ENCODE data around the gene AUNIP. TPM values are rescaled to one million over a fixed set of nuclear protein-coding genes. Genes with fewer than 3 reads are reported as not detected.
A peak's percentile ranks its signal among the peaks of the same experiment; 100 is the strongest.

AUNIP gene
- total and polyA plus RNA-seq, 2 of the 8 experiments (the other 6 are each of a cell fraction or from before 2014, with no cell fraction given): 18.6 to 23.2 TPM

DNA sequence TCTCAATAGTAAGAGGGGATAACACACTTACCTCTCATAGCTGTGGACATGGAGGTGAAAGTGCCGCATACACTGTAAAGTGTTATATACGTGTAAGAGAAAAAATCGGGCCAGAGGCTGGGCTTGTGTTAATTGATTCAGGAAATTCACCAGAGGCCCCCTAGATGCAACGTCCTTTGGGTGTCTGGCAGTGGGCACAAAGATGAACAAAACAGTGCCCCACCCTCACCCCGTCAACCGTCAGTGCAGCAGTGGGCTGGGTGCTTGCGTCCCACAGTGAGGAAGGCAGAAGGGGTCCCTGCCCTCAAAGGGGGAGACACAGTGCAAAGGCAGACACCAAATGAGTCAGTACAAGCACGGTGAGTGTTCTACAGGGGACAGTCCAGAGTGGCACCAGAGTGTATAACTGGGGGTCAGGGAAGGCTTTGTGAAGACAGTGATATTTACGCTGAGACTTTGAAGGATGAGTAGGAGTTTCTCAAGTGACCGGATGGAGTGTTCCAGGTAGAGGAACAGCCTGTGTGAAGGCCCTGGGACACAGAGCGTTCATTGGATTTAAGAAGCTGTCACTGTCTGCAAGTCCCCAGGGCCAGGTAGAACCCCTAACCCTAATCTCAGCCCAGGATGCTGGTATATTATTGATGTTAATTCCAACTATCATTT, 46.1 kb downstream of the AUNIP start:
- ChIA-PET POLR2A (ENCODE audit: partially characterized antibody) (interaction anchor here (0.9 to 1.8 kb wide), 3 partner anchors 11 to 266 kb away, joined by 3 to 6 read pairs (median 3); no protein-coding TSS in a partner anchor), CTCF (ENCODE audit: partially characterized antibody) (interaction anchor here (0.9 to 8.2 kb wide), 7 partner anchors 8 to 259 kb away, joined by 3 to 83 read pairs (median 4); partner anchors contain the start of gene SELENON)
- no peak overlapping the region for H4K5ac ChIP-seq (ENCODE audit: insufficient read length, low read depth, low read length)
- no peak overlapping the region for H3K4me2 ChIP-seq (ENCODE audit: insufficient read depth in 1 of 2, low read depth in 2 of 2, low read length in 2 of 2)
- no peak overlapping the region for H3K56ac ChIP-seq (replicated peaks; ENCODE audit: insufficient read length, low read depth, low read length)
- no peak overlapping the region for H3K23ac ChIP-seq (ENCODE audit: insufficient read length)
- no peaks in the 10 kb centered on the region for H3K27me3 ChIP-seq (replicated peaks in 1 of 4; ENCODE audit: control insufficient read depth in 3 of 4, extremely low read depth in 1 of 4, insufficient read depth in 3 of 4, low read length in 3 of 4)
- H2BK12ac ChIP-seq (ENCODE audit: low read depth, low read length): no peak overlapping the region
- 0 out of 2 replicates have a peak overlapping the region, but pooled peaks have one; percentile 1 for H2AK5ac ChIP-seq (ENCODE audit: low read depth, low read length)
- H3K79me2 ChIP-seq (ENCODE audit: control insufficient read depth in 1 of 2, insufficient read depth in 2 of 2, low read length in 2 of 2): no peaks in the 10 kb centered on the region
- H3K4me3 ChIP-seq (ENCODE audit: extremely low read depth in 1 of 4, insufficient read depth in 2 of 4, low read depth in 3 of 4, low read length in 4 of 4): no peak overlapping the region
- no peak overlapping the region for H2BK20ac ChIP-seq (ENCODE audit: low read length)
- H3K27ac ChIP-seq (ENCODE audit: low read depth, low read length): no peak overlapping the region
- no peak overlapping the region for H3K9ac ChIP-seq (replicated peaks in 1 of 4; ENCODE audit: extremely low read depth in 1 of 4, low read depth in 3 of 4, low read length in 3 of 4)
- H3K79me1 ChIP-seq (ENCODE audit: low read depth, low read length): no peaks in the 10 kb centered on the region
- peaks cover 2 to 8% (median 4%) of the 10 kb centered on the region in 4 experiments; a peak in 5 of 7 replicates for H3K4me1 ChIP-seq (replicated peaks in 1 of 4; ENCODE audit: control insufficient read depth in 3 of 4, insufficient read depth in 4 of 4, low read length in 3 of 4)
- no peaks in the 10 kb centered on the region for H3K23me2 ChIP-seq (ENCODE audit: low read depth, low read length)
- H2BK5ac ChIP-seq (ENCODE audit: low read depth, low read length): no peak overlapping the region
- 76% methylated on average over 11 of the region's 11 CpGs; no CpG with 5 or more reads in 1 of the 2 experiments for WGBS, 2 experiments (ENCODE audit: extremely low coverage in 1 of 2, insufficient coverage in 1 of 2, insufficient read length in 1 of 2, insufficient replicate concordance in 2 of 2, low coverage in 1 of 2, low lambda C conversion rate in 2 of 2, missing lambda C conversion rate in 1 of 2)
- H4K8ac ChIP-seq (ENCODE audit: extremely low read depth, insufficient read depth, low read length): no peak overlapping the region
- H4K20me1 ChIP-seq (replicated peaks in 1 of 2; ENCODE audit: control insufficient read depth in 1 of 2, insufficient read depth in 2 of 2, low read length in 2 of 2): peaks cover 2 to 8% of the 10 kb centered on the region in 2 experiments
- no peak overlapping the region for H4K91ac ChIP-seq (replicated peaks; ENCODE audit: insufficient read length, low read length)
- no peak overlapping the region for H3K18ac ChIP-seq (ENCODE audit: extremely low read depth, low read length)
- H2AFZ ChIP-seq (ENCODE audit: low read length): no peak overlapping the region
- H3K9me3 ChIP-seq (ENCODE audit: insufficient read depth in 2 of 2, low read depth in 1 of 2, low read length in 1 of 2): no peaks in the 10 kb centered on the region
- no peak overlapping the region for H2BK120ac ChIP-seq (replicated peaks; ENCODE audit: low read depth, low read length)
- peaks cover 0 to 18% (median 3%) of the 10 kb centered on the region in 4 experiments; a peak in 4 of 8 replicates for H3K36me3 ChIP-seq (ENCODE audit: control insufficient read depth in 2 of 4, insufficient read depth in 4 of 4, low read length in 3 of 4)
- H2BK15ac ChIP-seq (ENCODE audit: low read length): no peak overlapping the region
- H3K14ac ChIP-seq (ENCODE audit: insufficient read length): no peak overlapping the region
- no peak for FAIRE-seq
- DNase-seq (ENCODE audit: low read depth in 1 of 2, low spot score in 2 of 2): no peak
- no peak for TF ChIP-seq NANOG (IDR thresholded peaks at IDR 0.05; ENCODE audit: insufficient read depth, low read depth, low read length, poor library complexity, severe bottlenecking)
- TF ChIP-seq EZH2 (IDR thresholded peaks at IDR 0.05; ENCODE audit: low read depth, low read length, severe bottlenecking): no peak
- no peak for TF ChIP-seq CREB1 (IDR thresholded peaks at IDR 0.05)
- TF ChIP-seq KDM5A (IDR thresholded peaks at IDR 0.05; ENCODE audit: low read length): no peak
- no peak; the same call in 1 of the 2 replicates for TF ChIP-seq POLR2AphosphoS5 (IDR thresholded peaks at IDR 0.05; ENCODE audit: low read depth, low read length)
- no peak for TF ChIP-seq BACH1 (IDR thresholded peaks at IDR 0.05; ENCODE audit: low read length)
- TF ChIP-seq JUND (IDR thresholded peaks at IDR 0.05; ENCODE audit: low read length): no peak
- no peak for TF ChIP-seq TBP (IDR thresholded peaks at IDR 0.05; ENCODE audit: low read depth, low read length)
- no peak overlapping the region for H3K4ac ChIP-seq (replicated peaks; ENCODE audit: insufficient read length, low read depth, low read length)

Measured in H1 (cell line).